Effector memory CD4-positive, alpha-beta T cell (primary cell): ENCODE results near the gene SERPINA5.

Experiments
- DNase-seq, 3 donors: peaks; one replicate each; pipeline ENCODE4 v3.0.0-alpha.2; 2020
- H3K27ac ChIP-seq: 2 replicates; pipeline ENCODE4 v1.7.0; 2013; ENCODE audit warnings: mild to moderate bottlenecking, low read length, moderate library complexity; ENCODE audit not compliant: insufficient read depth, poor library complexity, severe bottlenecking
- H3K27me3 ChIP-seq: replicated peaks from 2 replicates; pipeline ENCODE4 v1.7.0; 2013; ENCODE audit warnings: mild to moderate bottlenecking, low read length; ENCODE audit not compliant: insufficient read depth, control insufficient read depth, poor library complexity, severe bottlenecking
- H3K36me3 ChIP-seq: 2 replicates; pipeline ENCODE4 v1.7.0; 2013; ENCODE audit warnings: mild to moderate bottlenecking, low read length, moderate library complexity; ENCODE audit not compliant: control insufficient read depth, insufficient read depth
- H3K4me1 ChIP-seq: 2 replicates; pipeline ENCODE4 v1.7.0; 2013; ENCODE audit warnings: low read length, mild to moderate bottlenecking; ENCODE audit not compliant: control insufficient read depth, insufficient read depth, poor library complexity, severe bottlenecking
- H3K4me3 ChIP-seq: 2 replicates; pipeline ENCODE4 v1.7.0; 2013; ENCODE audit warnings: low read length, low read depth, mild to moderate bottlenecking; ENCODE audit not compliant: insufficient read depth, poor library complexity, severe bottlenecking
- H3K9me3 ChIP-seq: 2 replicates; pipeline ENCODE4 v1.7.0; 2013; ENCODE audit warnings: mild to moderate bottlenecking, low read length, moderate library complexity; ENCODE audit not compliant: control insufficient read depth

The SERPINA5 gene

GRCh38 chr14:94548999-94549985, 31.9 kb upstream of the SERPINA5 start:
- H3K27ac ChIP-seq: no peak overlapping the region
- H3K4me1 ChIP-seq: no peaks in the 10 kb centered on the region
- DNase-seq: peak in 2 of 3 donors; percentile 4 to 13
- no peak overlapping the region for H3K4me3 ChIP-seq
- peaks cover 5% of the 10 kb centered on the region for H3K27me3 ChIP-seq
- no peaks in the 10 kb centered on the region for H3K36me3 ChIP-seq
- no peaks in the 10 kb centered on the region for H3K9me3 ChIP-seq

- Histone ChIP-seq H3K9me3 (no peaks in the 10 kb centered on the region), H3K27me3 (peaks cover 5% of the 10 kb centered on the region), H3K36me3 (no peaks in the 10 kb centered on the region), H3K4me1 (no peaks in the 10 kb centered on the region), H3K4me3 (no peak overlapping the region), H3K27ac (no peak overlapping the region)
- DNase-seq: no peak
These were observed 31.2 kb upstream of the SERPINA5 start for GRCh38 chr14:94550041-94550440.

- Histone ChIP-seq H3K4me3 (no peak overlapping the region), H3K4me1 (no peaks in the 10 kb centered on the region), H3K27ac (no peak overlapping the region), H3K36me3 (no peaks in the 10 kb centered on the region), H3K9me3 (no peaks in the 10 kb centered on the region), H3K27me3 (no peaks in the 10 kb centered on the region)
- DNase-seq: no peak
These were observed 25.2 kb upstream of the SERPINA5 start for GRCh38 chr14:94555991-94556390.

- Histone ChIP-seq H3K4me1 (no peaks in the 10 kb centered on the region), H3K27me3 (no peaks in the 10 kb centered on the region), H3K9me3 (no peaks in the 10 kb centered on the region), H3K4me3 (no peak overlapping the region), H3K27ac (no peak overlapping the region), H3K36me3 (no peaks in the 10 kb centered on the region)
- DNase-seq: no peak
These were observed 23.9 kb upstream of the SERPINA5 start for GRCh38 chr14:94557327-94557726.

GRCh38 chr14:94558842-94559241, 22.4 kb upstream of the SERPINA5 start:
- Histone ChIP-seq H3K4me1 (no peaks in the 10 kb centered on the region), H3K4me3 (no peak overlapping the region), H3K9me3 (no peaks in the 10 kb centered on the region), H3K27ac (no peak overlapping the region), H3K36me3 (no peaks in the 10 kb centered on the region), H3K27me3 (no peaks in the 10 kb centered on the region)
- no peak for DNase-seq

- H3K27me3 ChIP-seq: no peaks in the 10 kb centered on the region
- DNase-seq: no peak
- H3K9me3 ChIP-seq: no peaks in the 10 kb centered on the region
- no peak overlapping the region for H3K27ac ChIP-seq
- no peak overlapping the region for H3K4me3 ChIP-seq
- no peaks in the 10 kb centered on the region for H3K36me3 ChIP-seq
- no peaks in the 10 kb centered on the region for H3K4me1 ChIP-seq
These were observed 21.5 kb upstream of the SERPINA5 start for GRCh38 chr14:94559638-94560290.

GRCh38 chr14:94560291-94560665, 20.9 kb upstream of the SERPINA5 start:
- no peaks in the 10 kb centered on the region for H3K9me3 ChIP-seq
- no peaks in the 10 kb centered on the region for H3K4me1 ChIP-seq
- no peak overlapping the region for H3K4me3 ChIP-seq
- no peak for DNase-seq
- no peaks in the 10 kb centered on the region for H3K36me3 ChIP-seq
- no peaks in the 10 kb centered on the region for H3K27me3 ChIP-seq
- H3K27ac ChIP-seq: no peak overlapping the region

- Histone ChIP-seq H3K27ac (no peak within 1 kb of the TSS), H3K4me3 (no peak within 1 kb of the TSS), H3K27me3 (no peaks in the 10 kb centered on the region), H3K4me1 (no peaks in the 10 kb centered on the region), H3K36me3 (no peaks in the 10 kb centered on the region), H3K9me3 (no peaks in the 10 kb centered on the region)
- DNase-seq: no peak
These were observed 20.2 kb upstream of the SERPINA5 start, which contains the start of gene SERPINA4 for GRCh38 chr14:94560751-94561655. Gene SERPINA4 (plus strand): TSS chr14:94561442. CDS start chr14:94563483, 2,041 bp downstream.

GRCh38 chr14:94561656-94562010, 19.6 kb upstream of the SERPINA5 start:
- Histone ChIP-seq H3K4me1 (no peaks in the 10 kb centered on the region), H3K36me3 (no peaks in the 10 kb centered on the region), H3K4me3 (no peak overlapping the region), H3K27me3 (no peaks in the 10 kb centered on the region), H3K27ac (no peak overlapping the region), H3K9me3 (no peaks in the 10 kb centered on the region)
- DNase-seq: no peak
